GM21447 (cell line): ENCODE data around the gene ENDOU.
"Not testable (repeated sequence)": the region's sequence is repeated elsewhere in the genome, so short reads cannot be mapped to it uniquely, and the experiment has no call there.

Experiments
- ATAC-seq: cut with Tn5 transposase; IDR thresholded peaks from one replicate; pipeline ENCODE4 v1.9.1; 2021; ENCODE audit not compliant: unreplicated experiment

The ENDOU gene

GRCh38 chr12:47700263-47700662 lies 25.0 kb downstream of the ENDOU start:
- no peak for ATAC-seq

DNA sequence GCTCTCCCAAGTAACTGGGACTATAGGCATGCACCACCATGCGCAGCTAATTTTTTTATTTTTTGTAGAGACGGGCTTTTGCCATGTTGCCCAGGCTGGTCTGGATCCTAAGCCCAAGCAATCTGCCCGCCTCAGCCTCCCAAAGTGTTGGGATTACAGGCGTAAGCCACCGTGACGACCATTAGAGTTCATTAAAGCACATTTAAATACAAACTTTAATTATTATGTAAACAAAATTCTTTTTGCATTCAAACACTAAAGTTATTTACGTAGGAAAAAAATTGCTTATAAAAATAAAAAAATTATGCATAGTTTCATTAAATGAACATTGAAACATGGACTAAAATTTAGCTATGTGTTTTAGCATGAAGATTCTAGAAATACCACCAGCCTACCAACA lies 26.7 kb downstream of the ENDOU start:
- ATAC-seq, result no peak

- no peak for ATAC-seq
Observed at GRCh38 chr12:47698055-47698454, 27.2 kb downstream of the ENDOU start.

DNA sequence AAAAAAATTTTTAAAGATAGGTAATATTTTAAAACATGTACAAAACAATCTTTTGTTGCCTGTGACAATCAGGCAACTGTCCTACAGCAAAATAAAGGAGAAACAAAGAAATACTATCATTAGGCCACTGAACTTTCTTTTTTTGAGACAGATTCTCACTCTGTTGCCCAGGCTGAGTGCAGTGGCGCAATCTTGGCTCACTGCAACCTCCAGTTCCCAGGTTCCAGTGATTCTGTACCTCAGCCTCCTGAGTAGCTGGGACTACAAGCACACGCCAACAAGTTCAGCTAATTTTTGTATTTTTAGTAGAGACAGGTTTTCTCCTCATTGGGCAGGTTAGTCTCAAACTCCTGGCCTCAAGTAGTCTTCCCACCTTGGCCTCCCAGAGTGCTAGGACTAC lies 36.1 kb downstream of the ENDOU start:
- ATAC-seq, result no peak

- no peak for ATAC-seq
Observed at GRCh38 chr12:47687636-47688035, 37.7 kb downstream of the ENDOU start.

GRCh38 chr12:47686645-47687240 lies 38.5 kb downstream of the ENDOU start:
- ATAC-seq, result no peak

GRCh38 chr12:47679785-47680184 lies 45.5 kb downstream of the ENDOU start:
- no peak for ATAC-seq

DNA sequence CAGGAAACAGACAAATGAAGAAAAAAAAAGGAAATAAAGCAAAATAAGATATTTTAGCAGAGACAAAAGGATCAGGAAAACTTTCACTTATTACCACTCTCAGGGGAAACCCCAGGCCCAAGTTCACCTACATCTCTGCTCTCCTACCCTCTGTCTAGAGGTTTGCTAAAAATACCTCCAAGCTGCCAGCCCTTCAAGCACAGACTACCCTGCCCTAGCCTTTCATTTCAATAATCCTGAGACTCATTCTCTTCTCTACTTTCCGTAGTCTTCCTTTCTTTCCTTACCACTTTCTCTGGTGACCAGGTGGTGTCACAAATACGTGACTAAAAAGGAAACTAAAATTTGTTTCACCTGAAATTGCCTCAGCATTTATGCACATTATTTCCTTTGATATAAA lies 53.2 kb downstream of the ENDOU start:
- ATAC-seq, result no peak

DNA sequence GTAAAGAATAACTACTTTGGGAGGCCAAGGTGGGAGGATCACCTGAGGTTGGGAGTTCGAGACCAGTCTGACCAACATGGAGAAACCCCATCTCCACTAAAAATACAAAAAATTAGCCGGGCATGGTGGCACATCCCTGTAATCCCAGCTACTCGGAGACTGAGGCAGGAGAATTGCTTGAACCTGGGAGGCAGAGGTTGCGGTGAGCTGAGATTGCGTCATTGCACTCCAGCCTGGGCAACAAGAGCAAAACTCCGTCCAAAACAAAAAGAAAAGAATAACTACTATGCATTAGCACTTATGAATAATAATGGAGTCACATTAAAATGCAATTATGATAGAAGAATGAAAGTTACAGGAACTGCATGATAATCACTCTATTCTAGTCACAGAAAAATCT lies 57.4 kb downstream of the ENDOU start:
- not testable (repeated sequence) for ATAC-seq
